ENCODE results near the gene APOBEC3B.

Gene APOBEC3B

GRCh38 chr22:38947321-38948140 is 34.6 kb upstream of the APOBEC3B start:
- Histone ChIP-seq H3K4me2 (peak overlapping the region in 3 of 11 experiments; percentile 24 to 39 (median 34); a peak in 4 of 22 replicates), H3K9me3 (replicated peaks in 1 of 11) (0 out of 22 replicates have a peak, but pooled peaks cover 0 to 4% (median 0%) of the 10 kb centered on the region in 11 experiments), H3K9ac (no peak overlapping the region), H3K36me3 (no peaks in the 10 kb centered on the region), H3K4me1 (peaks cover 29 to 84% (median 46%) of the 10 kb centered on the region in 10 experiments), H3K27ac (no peak overlapping the region), H4K20me1 (no peaks in the 10 kb centered on the region), H3K27me3 (no peaks in the 10 kb centered on the region), H3K4me3 (no peak overlapping the region)
- no peak for TF ChIP-seq Cebpa-rat (IDR thresholded peaks at IDR 0.05)

GRCh38 chr22:38948181-38948940 is 33.8 kb upstream of the APOBEC3B start:
- no peak overlapping the region for H3K27ac ChIP-seq
- H3K4me1 ChIP-seq = peaks cover 24 to 84% (median 46%) of the 10 kb centered on the region in 10 experiments
- H3K36me3 ChIP-seq = no peaks in the 10 kb centered on the region
- no peaks in the 10 kb centered on the region for H3K27me3 ChIP-seq
- H3K4me2 ChIP-seq = no peak overlapping the region; a peak in 1 of 22 replicates
- no peak for TF ChIP-seq Cebpa-rat (IDR thresholded peaks at IDR 0.05)
- no peaks in the 10 kb centered on the region for H4K20me1 ChIP-seq
- H3K9me3 ChIP-seq (replicated peaks in 1 of 11) = no peaks in the 10 kb centered on the region
- no peak overlapping the region for H3K4me3 ChIP-seq
- H3K9ac ChIP-seq = no peak overlapping the region

- no peak for TF ChIP-seq Cebpa-rat (IDR thresholded peaks at IDR 0.05)
- H3K9me3 ChIP-seq (replicated peaks in 1 of 11) = no peaks in the 10 kb centered on the region
- no peaks in the 10 kb centered on the region for H4K20me1 ChIP-seq
- H3K4me2 ChIP-seq = peak overlapping the region in 4 of 11 experiments; percentile 78 to 91 (median 84); a peak in 5 of 22 replicates
- H3K4me1 ChIP-seq = peaks cover 10 to 83% (median 41%) of the 10 kb centered on the region in 10 experiments
- no peaks in the 10 kb centered on the region for H3K36me3 ChIP-seq
- H3K27me3 ChIP-seq = no peaks in the 10 kb centered on the region
- no peak overlapping the region for H3K9ac ChIP-seq
- H3K4me3 ChIP-seq = no peak overlapping the region
- peak overlapping the region in 1 of 11 experiments; percentile 82; a peak in 1 of 22 replicates for H3K27ac ChIP-seq
Measured at GRCh38 chr22:38949889-38950405, 32.2 kb upstream of the APOBEC3B start.

- Histone ChIP-seq H3K4me1 (peaks cover 10 to 83% (median 47%) of the 10 kb centered on the region in 10 experiments), H3K9me3 (replicated peaks in 1 of 11) (no peaks in the 10 kb centered on the region), H3K36me3 (no peaks in the 10 kb centered on the region), H3K4me2 (peak overlapping the region; percentile 4 to 91 (median 42); a peak in 17 of 22 replicates), H4K20me1 (no peaks in the 10 kb centered on the region), H3K27ac (peak overlapping the region in 2 of 11 experiments; percentile 80 to 82; a peak in 5 of 22 replicates), H3K9ac (no peak overlapping the region; a peak in 1 of 22 replicates), H3K27me3 (no peaks in the 10 kb centered on the region), H3K4me3 (no peak overlapping the region)
- no peak for TF ChIP-seq Cebpa-rat (IDR thresholded peaks at IDR 0.05)
Measured at GRCh38 chr22:38950527-38951295, 31.4 kb upstream of the APOBEC3B start.

- peaks cover 17 to 87% (median 53%) of the 10 kb centered on the region in 10 experiments for H3K4me1 ChIP-seq
- H3K9ac ChIP-seq = peak overlapping the region in 2 of 11 experiments; percentile 61 to 64; a peak in 2 of 22 replicates
- H3K36me3 ChIP-seq = no peaks in the 10 kb centered on the region
- H3K4me3 ChIP-seq = no peak overlapping the region
- peak in 1 of 11 experiments; percentile 77; a peak in 1 of 22 replicates for TF ChIP-seq Cebpa-rat (IDR thresholded peaks at IDR 0.05)
- H3K27ac ChIP-seq = peak overlapping the region in 4 of 11 experiments; percentile 22 to 82 (median 75); a peak in 6 of 22 replicates
- H3K4me2 ChIP-seq = peak overlapping the region in 7 of 11 experiments; percentile 23 to 91 (median 78); a peak in 13 of 22 replicates
- H3K9me3 ChIP-seq (replicated peaks in 1 of 11) = no peaks in the 10 kb centered on the region
- H4K20me1 ChIP-seq = no peaks in the 10 kb centered on the region
- no peaks in the 10 kb centered on the region for H3K27me3 ChIP-seq
Measured at GRCh38 chr22:38951734-38952133, 30.4 kb upstream of the APOBEC3B start.

- no peak overlapping the region for H3K4me3 ChIP-seq
- H3K27ac ChIP-seq = peak overlapping the region in 7 of 11 experiments; percentile 25 to 82 (median 56); a peak in 11 of 22 replicates
- no peaks in the 10 kb centered on the region for H3K27me3 ChIP-seq
- H4K20me1 ChIP-seq = no peaks in the 10 kb centered on the region
- H3K4me1 ChIP-seq = peaks cover 24 to 87% (median 60%) of the 10 kb centered on the region in 10 experiments
- peak overlapping the region in 3 of 11 experiments; percentile 1 to 64 (median 61); a peak in 5 of 22 replicates for H3K9ac ChIP-seq
- TF ChIP-seq Cebpa-rat (IDR thresholded peaks at IDR 0.05) = no peak
- H3K4me2 ChIP-seq = peak overlapping the region in 8 of 11 experiments; percentile 23 to 91 (median 78); a peak in 15 of 22 replicates
- no peaks in the 10 kb centered on the region for H3K36me3 ChIP-seq
- H3K9me3 ChIP-seq (replicated peaks in 1 of 11) = no peaks in the 10 kb centered on the region
Measured at GRCh38 chr22:38952281-38952993, 29.7 kb upstream of the APOBEC3B start.

GRCh38 chr22:38953091-38953490 is 29.1 kb upstream of the APOBEC3B start:
- Histone ChIP-seq H3K36me3 (no peaks in the 10 kb centered on the region), H3K4me2 (peak overlapping the region in 8 of 11 experiments; percentile 23 to 91 (median 78); a peak in 12 of 22 replicates), H3K4me1 (peaks cover 24 to 87% (median 65%) of the 10 kb centered on the region in 10 experiments), H3K4me3 (no peak overlapping the region; a peak in 1 of 20 replicates), H3K27ac (peak overlapping the region in 8 of 11 experiments; percentile 25 to 82 (median 53); a peak in 14 of 22 replicates), H4K20me1 (no peaks in the 10 kb centered on the region), H3K9ac (peak overlapping the region in 3 of 11 experiments; percentile 1 to 64 (median 61); a peak in 5 of 22 replicates), H3K9me3 (replicated peaks in 1 of 11) (no peaks in the 10 kb centered on the region), H3K27me3 (no peaks in the 10 kb centered on the region)
- TF ChIP-seq Cebpa-rat (IDR thresholded peaks at IDR 0.05) = no peak

Data from BLaER1 treated with 17β-estradiol and CSF1 and Interleukin-3, amounts not matched to agents 10 nM and 100 nM (cell line).